ENCODE data around the gene XPC. TPM values are rescaled to one million over a fixed set of nuclear protein-coding genes. Genes with fewer than 3 reads are reported as not detected.

Gene XPC
- total and polyA plus RNA-seq, 3 experiments from 2014 or later = 38.8 to 44.0 (median 38.9) TPM

DNA sequence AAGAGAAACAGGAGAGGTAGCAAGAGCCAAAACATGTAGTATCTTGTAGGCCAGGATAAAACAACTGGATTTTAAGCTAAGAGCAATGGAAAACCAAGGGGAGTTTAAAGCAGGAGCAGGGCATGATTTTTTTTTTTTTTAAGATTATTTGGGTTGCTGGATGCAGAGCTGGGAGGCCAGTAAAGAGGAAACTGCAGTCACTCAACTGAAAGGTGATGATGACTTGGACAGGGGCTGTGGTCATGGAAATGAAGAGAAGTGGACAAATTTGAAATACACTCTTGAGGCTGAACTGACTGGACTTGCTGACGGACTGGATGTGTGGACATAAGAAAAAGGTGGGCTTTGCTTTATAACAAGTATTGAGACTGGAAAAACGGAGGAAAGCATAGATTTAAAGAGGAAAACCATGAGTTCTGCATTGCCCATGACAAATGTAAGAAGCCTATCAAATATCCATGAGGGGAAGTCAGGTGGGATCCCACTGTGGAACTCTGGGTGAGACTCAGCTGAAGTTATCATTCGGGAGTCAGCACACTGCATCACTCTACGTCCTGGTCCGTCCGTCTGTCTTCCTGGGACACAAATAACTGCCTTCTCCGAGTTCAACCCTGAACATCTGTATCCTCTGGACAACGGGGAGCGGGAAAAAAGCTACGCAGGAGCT is 688 bp downstream of the XPC start:
- H3K27me3 ChIP-seq (ENCODE audit: insufficient read depth, low read length, poor library complexity, severe bottlenecking) = no peaks in the 10 kb centered on the region
- peaks cover 0 to 2% of the 10 kb centered on the region in 2 donors for H3K27me3 Mint-ChIP-seq
- H3K9me3 Mint-ChIP-seq = no peaks in the 10 kb centered on the region
- peak overlapping the region; percentile 94 to 100 (median 99) for H3K27ac Mint-ChIP-seq
- peaks cover 16% of the 10 kb centered on the region for H3K36me3 ChIP-seq (ENCODE audit: insufficient read depth, low read length)
- H3K4me3 ChIP-seq (ENCODE audit: low read length) = peak overlapping the region; percentile 79
- peak overlapping the region; percentile 92 to 100 (median 98) for H3K4me3 Mint-ChIP-seq
- ChIA-PET POLR2A (interaction anchor here (1.0 to 3.5 kb wide), 8 partner anchors 15 to 474 kb away, joined by 3 to 78 read pairs (median 16); partner anchors contain the start of genes CCDC174, CHCHD4, SLC6A6 and TMEM43), CTCF (interaction anchor here (0.9 to 3.1 kb wide), 8 partner anchors 19 to 281 kb away, joined by 3 to 30 read pairs (median 4); partner anchors contain the start of genes CHCHD4, SLC6A6 and TMEM43)
- peaks cover 0 to 37% (median 4%) of the 10 kb centered on the region in 3 donors for H3K36me3 Mint-ChIP-seq
- peak overlapping the region; percentile 96 for H3K27ac ChIP-seq (ENCODE audit: low read depth, low read length)
- DNase-seq = no peak
- peaks cover 51% of the 10 kb centered on the region for H3K4me1 ChIP-seq (ENCODE audit: insufficient read depth, low read length)
- no peaks in the 10 kb centered on the region for H3K9me3 ChIP-seq (ENCODE audit: low read length)
- peaks cover 61 to 81% (median 79%) of the 10 kb centered on the region in 3 donors for H3K4me1 Mint-ChIP-seq

DNA sequence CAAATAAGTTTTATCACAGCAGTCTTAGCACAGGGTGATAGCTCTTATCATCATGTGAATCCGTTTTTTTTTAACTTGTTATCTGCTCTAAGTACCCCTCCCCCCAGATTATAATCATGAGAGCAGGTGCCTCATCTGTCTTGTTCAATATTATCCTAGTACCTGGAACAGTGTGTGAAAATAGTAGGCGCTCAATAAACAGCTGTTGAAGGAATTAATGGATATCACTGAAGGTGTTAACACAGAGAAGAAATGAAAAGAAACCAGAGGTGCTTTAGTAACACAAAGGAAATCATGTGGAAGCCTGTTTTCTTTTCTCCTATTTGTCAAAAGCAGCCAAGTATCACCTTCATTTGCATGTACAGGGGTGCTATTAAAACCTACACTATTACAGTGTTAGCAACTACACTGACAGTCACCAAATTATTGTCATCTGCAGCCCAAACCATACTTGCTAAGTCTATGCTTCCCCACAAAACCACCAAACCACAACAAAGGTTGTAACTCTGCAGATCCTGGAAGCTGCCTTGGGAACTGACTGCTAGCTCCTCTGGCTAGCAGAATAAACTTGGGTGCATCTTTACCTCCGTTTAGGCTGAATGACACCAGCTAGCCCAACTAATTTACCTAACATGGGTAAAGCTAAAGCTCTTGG is 2.9 kb downstream of the XPC start:
- H3K4me3 ChIP-seq (ENCODE audit: low read length) = peak overlapping the region; percentile 1
- Mint-ChIP-seq H3K36me3 (peaks cover 7 to 42% (median 11%) of the 10 kb centered on the region in 3 donors), H3K9me3 (no peaks in the 10 kb centered on the region), H3K27ac (peak overlapping the region; percentile 82 to 96 (median 90)), H3K4me3 (peak overlapping the region; percentile 39 to 73 (median 68)), H3K4me1 (peaks cover 65 to 83% (median 82%) of the 10 kb centered on the region in 3 donors), H3K27me3 (peaks cover 0 to 2% of the 10 kb centered on the region in 2 donors)
- peaks cover 23% of the 10 kb centered on the region for H3K36me3 ChIP-seq (ENCODE audit: insufficient read depth, low read length)
- ChIA-PET POLR2A (interaction anchor here (1.2 to 1.5 kb wide), 3 partner anchors 31 to 52 kb away, joined by 4 to 9 read pairs (median 5); partner anchors contain the start of genes CHCHD4 and TMEM43), CTCF (interaction anchor here (0.9 to 2.3 kb wide), 4 partner anchors 28 to 279 kb away, joined by 3 to 11 read pairs (median 6); partner anchors contain the start of genes CHCHD4 and TMEM43)
- peaks cover 54% of the 10 kb centered on the region for H3K4me1 ChIP-seq (ENCODE audit: insufficient read depth, low read length)
- no peaks in the 10 kb centered on the region for H3K27me3 ChIP-seq (ENCODE audit: insufficient read depth, low read length, poor library complexity, severe bottlenecking)
- DNase-seq = peak; percentile 27 to 80 (median 78)
- H3K27ac ChIP-seq (ENCODE audit: low read depth, low read length) = no peak overlapping the region
- H3K9me3 ChIP-seq (ENCODE audit: low read length) = no peaks in the 10 kb centered on the region

DNA sequence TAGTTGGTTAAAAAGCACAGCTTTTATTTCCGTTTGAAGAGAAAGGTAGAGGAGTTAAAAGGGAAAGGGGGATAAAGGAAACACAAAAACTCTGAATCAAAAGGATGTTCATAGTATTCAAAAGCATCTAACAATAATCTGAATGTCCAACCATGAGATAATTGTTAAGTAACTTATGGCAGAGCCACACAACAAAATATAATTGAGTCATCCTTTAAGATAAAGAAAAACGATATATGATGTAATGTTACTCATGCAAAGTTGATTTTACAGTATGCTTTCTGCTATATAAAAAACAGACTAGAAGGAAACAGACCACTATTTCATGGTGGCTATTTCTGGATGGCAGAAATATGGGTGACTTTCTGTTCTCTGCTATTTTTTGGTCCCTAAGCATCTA is 3.9 kb downstream of the XPC start:
- Histone ChIP-seq H3K4me3 (ENCODE audit: low read length) (no peak overlapping the region), H3K4me1 (ENCODE audit: insufficient read depth, low read length) (peaks cover 50% of the 10 kb centered on the region), H3K27ac (ENCODE audit: low read depth, low read length) (no peak overlapping the region), H3K27me3 (ENCODE audit: insufficient read depth, low read length, poor library complexity, severe bottlenecking) (no peaks in the 10 kb centered on the region), H3K9me3 (ENCODE audit: low read length) (no peaks in the 10 kb centered on the region), H3K36me3 (ENCODE audit: insufficient read depth, low read length) (peaks cover 33% of the 10 kb centered on the region)
- Mint-ChIP-seq H3K36me3 (peaks cover 15 to 53% (median 17%) of the 10 kb centered on the region in 3 donors), H3K4me3 (peak overlapping the region in 3 of 7 donors; percentile 51 to 73 (median 70)), H3K27me3 (peaks cover 0 to 2% of the 10 kb centered on the region in 2 donors), H3K27ac (peak overlapping the region; percentile 82 to 96 (median 90)), H3K4me1 (peaks cover 63 to 87% (median 85%) of the 10 kb centered on the region in 3 donors), H3K9me3 (no peaks in the 10 kb centered on the region)
- POLR2A ChIA-PET = no interaction called here
- CTCF ChIA-PET = interaction anchor here (2.3 kb wide), 1 partner anchor 30 kb away, joined by 11 read pairs; no protein-coding TSS in a partner anchor
- no peak for DNase-seq

GRCh38 chr3:14172496-14172895 is 5.9 kb downstream of the XPC start:
- DNase-seq = no peak
- CTCF ChIA-PET = no interaction called here
- H3K27ac ChIP-seq (ENCODE audit: low read depth, low read length) = no peak overlapping the region
- H3K4me1 ChIP-seq (ENCODE audit: insufficient read depth, low read length) = peaks cover 39% of the 10 kb centered on the region
- POLR2A ChIA-PET = no interaction called here
- Mint-ChIP-seq H3K4me1 (peaks cover 55 to 82% (median 74%) of the 10 kb centered on the region in 3 donors), H3K4me3 (no peak overlapping the region), H3K27ac (peak overlapping the region in 3 of 8 donors; percentile 14 to 73 (median 55)), H3K9me3 (no peaks in the 10 kb centered on the region), H3K27me3 (no peaks in the 10 kb centered on the region), H3K36me3 (peaks cover 25 to 62% (median 30%) of the 10 kb centered on the region in 3 donors)
- no peaks in the 10 kb centered on the region for H3K9me3 ChIP-seq (ENCODE audit: low read length)
- no peaks in the 10 kb centered on the region for H3K27me3 ChIP-seq (ENCODE audit: insufficient read depth, low read length, poor library complexity, severe bottlenecking)
- peaks cover 53% of the 10 kb centered on the region for H3K36me3 ChIP-seq (ENCODE audit: insufficient read depth, low read length)
- no peak overlapping the region for H3K4me3 ChIP-seq (ENCODE audit: low read length)

DNA sequence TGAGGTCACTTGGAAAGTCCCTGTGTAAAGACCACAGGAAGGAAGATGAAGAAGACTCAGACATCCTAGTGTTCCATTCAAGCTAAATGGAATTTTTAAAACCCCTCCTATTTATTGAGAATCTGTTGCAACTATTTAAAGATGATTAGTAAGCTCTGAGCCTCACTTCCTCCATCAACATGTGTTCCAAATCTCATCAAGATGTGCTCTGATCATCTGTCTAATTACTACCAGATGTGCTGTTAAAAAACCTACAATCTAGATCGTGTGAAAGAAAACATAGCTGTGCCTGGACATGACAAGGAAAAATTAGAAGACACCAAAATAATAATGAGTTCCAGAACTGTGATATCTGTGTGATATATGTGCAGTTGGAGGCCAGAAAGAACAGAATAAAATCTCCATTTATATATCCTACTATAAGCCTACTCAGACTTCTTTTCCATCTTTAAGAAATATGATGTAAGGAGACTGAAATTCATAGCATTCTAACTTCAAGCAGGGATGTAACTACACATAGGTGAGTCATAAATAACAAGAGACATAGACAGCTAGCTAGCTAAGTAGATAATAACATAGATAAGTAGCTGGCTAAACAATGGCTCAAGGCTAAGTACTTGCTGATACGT is 7.8 kb downstream of the XPC start:
- Mint-ChIP-seq H3K9me3 (no peaks in the 10 kb centered on the region), H3K4me1 (peaks cover 47 to 77% (median 70%) of the 10 kb centered on the region in 3 donors), H3K27me3 (no peaks in the 10 kb centered on the region), H3K36me3 (peaks cover 40 to 77% (median 41%) of the 10 kb centered on the region in 3 donors), H3K27ac (peak overlapping the region in 4 of 8 donors; percentile 25 to 77 (median 33)), H3K4me3 (no peak overlapping the region)
- CTCF ChIA-PET = interaction anchor here (1.0 to 1.6 kb wide), 3 partner anchors 18 to 26 kb away, joined by 3 to 6 read pairs (median 3); no protein-coding TSS in a partner anchor
- H3K27me3 ChIP-seq (ENCODE audit: insufficient read depth, low read length, poor library complexity, severe bottlenecking) = no peaks in the 10 kb centered on the region
- no peak overlapping the region for H3K4me3 ChIP-seq (ENCODE audit: low read length)
- H3K9me3 ChIP-seq (ENCODE audit: low read length) = no peaks in the 10 kb centered on the region
- H3K36me3 ChIP-seq (ENCODE audit: insufficient read depth, low read length) = peaks cover 70% of the 10 kb centered on the region
- H3K27ac ChIP-seq (ENCODE audit: low read depth, low read length) = no peak overlapping the region
- DNase-seq = no peak
- POLR2A ChIA-PET = interaction anchor here (1.5 kb wide), 1 partner anchor 26 kb away, joined by 3 read pairs; no protein-coding TSS in a partner anchor
- H3K4me1 ChIP-seq (ENCODE audit: insufficient read depth, low read length) = peaks cover 28% of the 10 kb centered on the region

DNA sequence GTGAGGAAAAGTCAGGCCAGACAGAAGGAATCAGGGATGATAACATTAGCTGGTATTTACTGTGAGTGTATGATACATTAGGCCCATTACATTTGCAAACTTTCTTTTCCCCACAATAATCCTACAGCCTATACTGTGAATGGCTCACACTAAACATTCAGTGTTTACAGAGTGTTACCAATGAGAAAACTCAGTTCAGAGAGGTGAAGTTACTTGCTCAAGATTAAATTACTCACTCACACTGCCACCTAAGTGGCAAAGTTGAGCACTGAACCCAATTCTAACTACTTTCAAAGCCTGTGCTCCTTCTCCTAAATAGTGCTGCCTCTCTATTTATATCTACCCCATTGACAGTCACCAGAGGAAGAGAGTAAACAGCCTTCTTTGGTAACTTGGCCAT is 8.5 kb downstream of the XPC start:
- no peaks in the 10 kb centered on the region for H3K27me3 ChIP-seq (ENCODE audit: insufficient read depth, low read length, poor library complexity, severe bottlenecking)
- CTCF ChIA-PET = interaction anchor here (1.5 to 1.6 kb wide), 2 partner anchors 17 to 25 kb away, joined by 3 to 6 read pairs; no protein-coding TSS in a partner anchor
- no peaks in the 10 kb centered on the region for H3K9me3 ChIP-seq (ENCODE audit: low read length)
- no peak overlapping the region for H3K4me3 ChIP-seq (ENCODE audit: low read length)
- no peaks in the 10 kb centered on the region for H3K27me3 Mint-ChIP-seq
- H3K9me3 Mint-ChIP-seq = no peaks in the 10 kb centered on the region
- peak overlapping the region in 1 of 8 donors; percentile 25 for H3K27ac Mint-ChIP-seq
- H3K27ac ChIP-seq (ENCODE audit: low read depth, low read length) = no peak overlapping the region
- peaks cover 39 to 72% (median 62%) of the 10 kb centered on the region in 3 donors for H3K4me1 Mint-ChIP-seq
- peaks cover 78% of the 10 kb centered on the region for H3K36me3 ChIP-seq (ENCODE audit: insufficient read depth, low read length)
- peaks cover 43 to 84% (median 48%) of the 10 kb centered on the region in 3 donors for H3K36me3 Mint-ChIP-seq
- POLR2A ChIA-PET = interaction anchor here (1.3 to 1.5 kb wide), 2 partner anchors 9 to 25 kb away, joined by 3 to 5 read pairs; partner anchors contain the start of genes LSM3 and XPC
- H3K4me1 ChIP-seq (ENCODE audit: insufficient read depth, low read length) = peaks cover 21% of the 10 kb centered on the region
- no peak for DNase-seq
- H3K4me3 Mint-ChIP-seq = no peak overlapping the region

GRCh38 chr3:14169435-14169834 is 9.0 kb downstream of the XPC start:
- Histone ChIP-seq H3K4me1 (ENCODE audit: insufficient read depth, low read length) (peaks cover 16% of the 10 kb centered on the region), H3K9me3 (ENCODE audit: low read length) (no peaks in the 10 kb centered on the region), H3K27ac (ENCODE audit: low read depth, low read length) (no peak overlapping the region), H3K4me3 (ENCODE audit: low read length) (no peak overlapping the region), H3K27me3 (ENCODE audit: insufficient read depth, low read length, poor library complexity, severe bottlenecking) (no peaks in the 10 kb centered on the region), H3K36me3 (ENCODE audit: insufficient read depth, low read length) (peaks cover 82% of the 10 kb centered on the region)
- H3K36me3 Mint-ChIP-seq = peaks cover 47 to 89% (median 52%) of the 10 kb centered on the region in 3 donors
- H3K4me3 Mint-ChIP-seq = no peak overlapping the region
- no peak for DNase-seq
- peak overlapping the region in 1 of 8 donors; percentile 35 for H3K27ac Mint-ChIP-seq
- ChIA-PET POLR2A (interaction anchor here (1.3 to 1.5 kb wide), 2 partner anchors 9 to 25 kb away, joined by 3 to 5 read pairs; partner anchors contain the start of genes LSM3 and XPC), CTCF (interaction anchor here (1.6 kb wide), 1 partner anchor 25 kb away, joined by 3 read pairs; no protein-coding TSS in a partner anchor)
- H3K9me3 Mint-ChIP-seq = no peaks in the 10 kb centered on the region
- peaks cover 37 to 71% (median 58%) of the 10 kb centered on the region in 3 donors for H3K4me1 Mint-ChIP-seq
- H3K27me3 Mint-ChIP-seq = no peaks in the 10 kb centered on the region

Data from CD8-positive, alpha-beta memory T cell (primary cell).